ENCODE data around the gene RNF149.
"Not testable (repeated sequence)": the region's sequence is repeated elsewhere in the genome, so short reads cannot be mapped to it uniquely, and the experiment has no call there.

Gene RNF149

GRCh38 chr2:101308432-101309210 lies at the start of gene RNF149:
RNF149 (minus strand) TSS chr2:101308701; CDS start chr2:101308588, 113 bp downstream.
- peak; percentile 84 for DNase-seq (ENCODE audit: low spot score)

- no peak for DNase-seq (ENCODE audit: low spot score)
These were observed 48.9 kb upstream of the RNF149 start for GRCh38 chr2:101357376-101357775.

- no peak for DNase-seq (ENCODE audit: low spot score)
These were observed 48.0 kb upstream of the RNF149 start for GRCh38 chr2:101356521-101356920.

GRCh38 chr2:101356055-101356454 lies 47.6 kb upstream of the RNF149 start:
- no peak for DNase-seq (ENCODE audit: low spot score)

GRCh38 chr2:101355401-101356054 lies 47.0 kb upstream of the RNF149 start:
- DNase-seq (ENCODE audit: low spot score), result no peak

GRCh38 chr2:101354420-101355311 lies 46.2 kb upstream of the RNF149 start:
- no peak for DNase-seq (ENCODE audit: low spot score)

- not testable (repeated sequence) for DNase-seq (ENCODE audit: low spot score)
These were observed 44.1 kb upstream of the RNF149 start for GRCh38 chr2:101352631-101353030.

GRCh38 chr2:101351207-101351606 lies 42.7 kb upstream of the RNF149 start:
- no peak for DNase-seq (ENCODE audit: low spot score)

- DNase-seq (ENCODE audit: low spot score), result peak; percentile 17
These were observed 41.6 kb upstream of the RNF149 start for GRCh38 chr2:101349893-101350662.

GRCh38 chr2:101348883-101349282 lies 40.4 kb upstream of the RNF149 start:
- DNase-seq (ENCODE audit: low spot score), result peak; percentile 52

- no peak for DNase-seq (ENCODE audit: low spot score)
These were observed 38.4 kb upstream of the RNF149 start for GRCh38 chr2:101346909-101347308.

GRCh38 chr2:101344137-101344536 lies 35.6 kb upstream of the RNF149 start:
- no peak for DNase-seq (ENCODE audit: low spot score)

- no peak for DNase-seq (ENCODE audit: low spot score)
These were observed 34.1 kb upstream of the RNF149 start for GRCh38 chr2:101342625-101343008.

- peak; percentile 68 for DNase-seq (ENCODE audit: low spot score)
These were observed 33.6 kb upstream of the RNF149 start for GRCh38 chr2:101341901-101342624.

GRCh38 chr2:101341421-101341820 lies 32.9 kb upstream of the RNF149 start:
- DNase-seq (ENCODE audit: low spot score), result no peak

GRCh38 chr2:101340141-101340551 lies 31.6 kb upstream of the RNF149 start:
- no peak for DNase-seq (ENCODE audit: low spot score)

- no peak for DNase-seq (ENCODE audit: low spot score)
These were observed 30.9 kb upstream of the RNF149 start for GRCh38 chr2:101339266-101339880.

- no peak for DNase-seq (ENCODE audit: low spot score)
These were observed 29.4 kb upstream of the RNF149 start for GRCh38 chr2:101337877-101338276.

GRCh38 chr2:101332885-101333766 lies 24.6 kb upstream of the RNF149 start:
- DNase-seq (ENCODE audit: low spot score), result no peak

- no peak for DNase-seq (ENCODE audit: low spot score)
These were observed 22.7 kb upstream of the RNF149 start for GRCh38 chr2:101331202-101331601.

All from SW480 (cell line).